Stimulated activated CD8-positive, alpha-beta memory T cell treated with anti-CD3 and anti-CD28 coated beads, Interleukin-2, amount 100 ng/mL, for 48 hours (primary cell): ENCODE results near the gene TMEM203.
"Not testable (repeated sequence)": the region's sequence is repeated elsewhere in the genome, so short reads cannot be mapped to it uniquely, and the experiment has no call there.

Experiments used
- DNase-seq, 2 donors: peaks; one replicate each; pipeline ENCODE4 v3.0.0-alpha.2; 2020; ENCODE audit warnings: low read depth in 2 of 2

Gene TMEM203

DNA sequence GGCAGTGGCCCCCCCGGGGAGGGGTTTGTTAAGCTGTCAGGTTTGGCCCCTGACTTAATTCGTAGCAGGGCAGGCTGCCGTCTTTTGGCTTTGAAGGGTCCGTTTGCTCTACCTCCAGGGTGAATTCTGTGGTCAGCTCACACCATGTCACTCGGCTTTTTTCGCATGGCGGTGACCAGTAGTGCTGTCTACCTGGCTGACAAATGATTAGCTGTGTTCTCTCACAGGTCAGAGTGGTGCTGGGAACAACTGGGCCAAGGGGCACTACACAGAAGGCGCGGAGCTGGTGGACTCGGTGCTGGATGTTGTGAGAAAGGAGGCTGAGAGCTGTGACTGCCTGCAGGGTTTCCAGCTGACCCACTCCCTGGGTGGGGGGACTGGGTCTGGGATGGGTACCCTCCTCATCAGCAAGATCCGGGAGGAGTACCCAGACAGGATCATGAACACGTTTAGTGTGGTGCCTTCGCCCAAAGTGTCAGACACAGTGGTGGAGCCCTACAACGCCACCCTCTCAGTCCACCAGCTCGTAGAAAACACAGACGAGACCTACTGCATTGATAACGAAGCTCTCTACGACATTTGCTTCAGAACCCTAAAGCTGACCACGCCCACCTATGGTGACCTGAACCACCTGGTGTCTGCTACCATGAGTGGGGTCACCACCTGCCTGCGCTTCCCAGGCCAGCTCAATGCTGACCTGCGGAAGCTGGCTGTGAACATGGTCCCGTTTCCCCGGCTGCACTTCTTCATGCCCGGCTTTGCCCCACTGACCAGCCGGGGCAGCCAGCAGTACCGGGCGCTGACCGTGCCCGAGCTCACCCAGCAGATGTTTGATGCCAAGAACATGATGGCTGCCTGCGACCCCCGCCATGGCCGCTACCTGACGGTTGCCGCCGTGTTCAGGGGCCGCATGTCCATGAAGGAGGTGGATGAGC lies 37.1 kb upstream of the TMEM203 start:
- DNase-seq = no peak

- peak; percentile 51 to 68 for DNase-seq
These were observed 36.2 kb upstream of the TMEM203 start for GRCh38 chr9:137241490-137242268.

- peak; percentile 92 to 95 for DNase-seq
These were observed 35.5 kb upstream of the TMEM203 start, which contains the start of gene TUBB4B for GRCh38 chr9:137240841-137241489. TSS of gene TUBB4B (plus strand) at chr9:137241287. CDS start at chr9:137241361, 74 bp downstream.

DNA sequence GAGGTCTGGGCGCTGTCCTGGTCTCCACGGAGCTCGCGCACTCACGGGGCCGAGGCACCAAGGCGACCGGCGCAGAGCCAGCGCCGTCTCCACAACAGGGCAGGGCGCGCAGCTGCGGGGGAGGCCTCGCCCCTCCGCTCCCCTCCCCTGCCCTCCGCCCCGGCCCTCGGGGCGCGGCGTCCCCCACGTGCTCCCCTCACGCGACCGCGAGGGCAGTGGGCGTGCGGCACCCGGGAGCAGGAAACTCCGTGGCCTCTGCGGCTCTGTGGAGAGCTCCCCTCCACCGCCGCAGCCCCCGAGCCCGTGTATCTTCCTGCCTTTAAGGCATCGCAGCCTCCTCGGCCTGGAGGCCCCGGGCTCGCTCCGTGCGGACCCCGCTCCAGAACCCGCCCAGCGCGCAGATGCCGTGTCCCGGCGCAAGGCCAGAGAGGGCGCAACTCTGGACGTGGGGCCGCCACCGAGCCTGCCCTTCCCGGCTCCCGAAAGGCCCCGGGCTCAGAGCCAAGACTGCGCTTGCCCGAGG lies 34.9 kb upstream of the TMEM203 start:
- peak; percentile 55 to 60 for DNase-seq

DNA sequence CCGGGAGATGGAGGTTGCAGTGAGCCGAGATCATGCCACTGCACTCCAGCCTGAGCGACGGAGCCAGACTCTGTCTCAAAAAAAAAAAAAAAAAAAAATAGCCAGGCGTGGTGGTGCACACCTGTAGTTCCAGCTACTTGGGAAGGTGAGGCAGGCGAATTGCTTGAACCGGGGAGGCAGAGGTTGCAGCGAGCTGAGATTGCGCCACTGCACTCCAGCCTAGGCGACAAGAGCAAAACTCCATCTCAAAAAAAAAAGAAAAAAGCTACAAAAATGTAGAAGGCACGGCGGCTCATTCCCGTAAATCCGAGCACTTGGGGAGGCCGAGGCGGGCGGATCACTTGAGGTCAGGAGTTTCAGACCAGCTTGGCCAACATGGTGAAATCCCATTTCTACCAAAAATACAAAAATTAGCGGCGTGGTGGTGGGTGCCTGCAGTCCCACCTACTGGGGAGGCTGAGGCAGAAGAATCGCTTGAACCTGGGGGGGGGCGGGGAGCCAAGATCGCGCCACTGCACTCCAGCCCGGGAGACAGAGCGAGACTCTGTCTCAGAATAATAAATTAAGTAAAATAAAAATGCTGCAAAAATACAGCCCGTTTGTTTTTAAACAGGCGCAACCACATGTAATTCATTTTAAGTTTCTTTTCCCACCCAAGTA lies 34.2 kb upstream of the TMEM203 start:
- DNase-seq = not testable (repeated sequence)

DNA sequence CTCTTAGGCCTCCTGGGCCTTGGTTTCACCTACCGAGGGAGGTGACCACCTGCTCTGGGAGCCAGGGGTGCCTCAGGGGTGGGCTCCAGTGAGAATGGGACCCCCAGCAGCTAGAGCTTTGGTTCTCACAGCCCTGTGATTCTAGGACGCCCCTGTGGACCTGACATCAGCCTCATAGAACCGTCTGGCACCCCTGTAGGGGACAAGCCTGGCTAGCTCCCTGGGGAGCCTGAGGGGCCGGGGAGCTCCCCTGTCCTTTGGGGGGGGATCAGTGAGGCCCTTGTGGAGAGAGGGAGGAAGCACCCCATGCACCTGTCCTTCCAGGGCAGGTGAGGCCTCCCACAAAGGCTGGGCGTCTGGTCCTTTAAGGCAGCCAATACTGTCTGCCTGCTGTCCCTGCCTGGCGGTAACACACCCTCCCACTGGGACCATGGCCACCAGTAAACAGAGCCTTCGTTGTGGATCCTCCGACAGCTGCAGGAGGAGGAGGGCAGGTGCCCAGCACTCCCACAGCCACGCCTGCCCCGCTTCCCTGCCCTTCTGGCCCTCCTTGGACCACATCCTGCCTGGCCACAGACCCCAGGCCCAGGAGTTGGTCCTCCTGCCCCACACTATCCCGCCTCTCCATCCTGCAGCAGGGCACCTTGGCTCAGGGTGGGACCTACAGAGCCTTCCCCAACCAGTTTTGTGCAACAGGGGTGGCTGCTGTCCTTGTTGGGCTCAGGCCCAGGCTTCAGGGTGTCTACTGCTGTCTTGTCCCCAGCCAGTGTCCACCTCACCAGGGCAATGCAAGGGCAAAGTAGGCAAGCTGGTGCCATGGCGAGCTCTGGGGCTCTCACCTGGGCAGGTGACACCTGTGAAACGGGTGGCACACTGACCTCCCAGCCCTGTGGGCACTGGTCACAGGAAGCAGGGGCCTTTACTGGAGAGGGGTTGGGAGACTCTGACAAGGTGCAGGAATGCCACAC lies 32.6 kb upstream of the TMEM203 start:
- DNase-seq = no peak

- no peak for DNase-seq
These were observed 31.5 kb upstream of the TMEM203 start for GRCh38 chr9:137236936-137237421.

GRCh38 chr9:137236238-137236935 lies 30.9 kb upstream of the TMEM203 start:
- peak; percentile 90 for DNase-seq

DNA sequence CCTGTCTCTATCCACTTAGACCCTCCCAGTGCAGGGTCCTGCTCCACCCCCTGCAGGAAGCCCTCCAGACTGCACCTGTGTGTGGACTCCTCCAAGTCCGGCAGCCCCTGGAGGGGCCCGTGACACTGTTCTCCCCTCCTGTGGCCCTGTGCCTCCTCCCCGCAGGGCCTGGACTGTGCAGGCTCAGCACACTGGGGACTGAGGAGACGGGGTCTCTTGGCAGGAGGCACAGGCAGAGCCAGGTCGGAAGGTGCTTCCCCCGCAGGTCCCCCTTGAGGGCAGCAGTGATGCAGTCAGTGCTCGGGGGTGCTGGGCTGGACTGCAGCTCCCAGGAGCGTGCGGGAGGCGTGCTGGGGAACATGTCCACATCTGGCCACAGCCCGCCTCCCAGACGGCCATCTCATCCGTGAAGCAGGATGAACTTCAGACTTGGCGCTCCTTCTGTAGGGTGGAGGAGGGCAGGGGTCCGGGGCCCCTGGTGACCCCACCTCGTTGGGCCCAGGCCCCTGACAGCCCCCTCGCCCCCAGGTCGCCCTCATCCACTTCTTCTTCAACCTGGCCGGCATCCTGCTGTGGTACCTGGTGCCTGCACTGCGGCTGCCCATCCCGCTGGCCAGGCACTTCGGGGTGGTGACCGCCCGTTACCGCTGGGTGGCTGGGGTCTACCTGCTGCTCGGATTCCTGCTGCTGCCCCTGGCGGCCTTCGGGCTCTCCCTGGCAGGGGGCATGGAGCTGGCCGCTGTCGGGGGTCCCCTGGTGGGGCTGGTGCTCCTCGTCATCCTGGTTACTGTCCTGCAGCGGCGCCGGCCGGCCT lies 30.2 kb upstream of the TMEM203 start:
- no peak for DNase-seq

DNA sequence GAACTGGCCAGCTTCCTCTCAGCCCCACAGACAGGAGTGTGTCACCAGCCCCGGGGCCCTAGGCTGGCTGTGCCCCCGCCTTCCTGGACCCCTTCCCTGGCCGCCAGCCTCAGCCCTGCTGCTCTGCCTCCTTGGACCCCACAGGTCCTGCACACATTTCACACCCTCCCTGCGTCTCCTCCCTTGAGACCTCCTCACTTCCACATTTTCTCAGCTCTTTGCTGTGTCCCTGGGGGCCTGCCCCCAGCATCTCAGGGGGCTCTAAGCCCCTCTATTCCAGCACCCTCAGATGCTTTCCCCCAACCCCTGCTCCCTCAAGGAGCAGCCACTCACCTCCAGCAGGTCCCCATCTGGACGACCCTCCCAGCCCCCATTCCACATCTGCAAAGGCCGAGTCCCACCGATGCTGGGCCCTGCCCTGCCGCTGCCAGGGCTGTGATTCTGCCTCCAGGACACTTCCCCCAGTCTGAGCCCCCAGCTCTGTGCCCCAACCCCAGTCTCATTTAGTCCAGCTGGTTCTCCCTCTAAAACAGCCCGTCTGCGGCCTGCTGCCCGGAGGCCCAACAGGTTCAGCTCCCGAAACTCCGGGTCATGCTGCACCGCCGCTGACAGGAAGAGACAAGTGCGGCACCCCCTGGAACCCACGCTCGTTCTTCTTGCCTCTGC lies 29.4 kb upstream of the TMEM203 start:
- DNase-seq = no peak

GRCh38 chr9:137234055-137234697 lies 28.7 kb upstream of the TMEM203 start:
- DNase-seq = no peak

DNA sequence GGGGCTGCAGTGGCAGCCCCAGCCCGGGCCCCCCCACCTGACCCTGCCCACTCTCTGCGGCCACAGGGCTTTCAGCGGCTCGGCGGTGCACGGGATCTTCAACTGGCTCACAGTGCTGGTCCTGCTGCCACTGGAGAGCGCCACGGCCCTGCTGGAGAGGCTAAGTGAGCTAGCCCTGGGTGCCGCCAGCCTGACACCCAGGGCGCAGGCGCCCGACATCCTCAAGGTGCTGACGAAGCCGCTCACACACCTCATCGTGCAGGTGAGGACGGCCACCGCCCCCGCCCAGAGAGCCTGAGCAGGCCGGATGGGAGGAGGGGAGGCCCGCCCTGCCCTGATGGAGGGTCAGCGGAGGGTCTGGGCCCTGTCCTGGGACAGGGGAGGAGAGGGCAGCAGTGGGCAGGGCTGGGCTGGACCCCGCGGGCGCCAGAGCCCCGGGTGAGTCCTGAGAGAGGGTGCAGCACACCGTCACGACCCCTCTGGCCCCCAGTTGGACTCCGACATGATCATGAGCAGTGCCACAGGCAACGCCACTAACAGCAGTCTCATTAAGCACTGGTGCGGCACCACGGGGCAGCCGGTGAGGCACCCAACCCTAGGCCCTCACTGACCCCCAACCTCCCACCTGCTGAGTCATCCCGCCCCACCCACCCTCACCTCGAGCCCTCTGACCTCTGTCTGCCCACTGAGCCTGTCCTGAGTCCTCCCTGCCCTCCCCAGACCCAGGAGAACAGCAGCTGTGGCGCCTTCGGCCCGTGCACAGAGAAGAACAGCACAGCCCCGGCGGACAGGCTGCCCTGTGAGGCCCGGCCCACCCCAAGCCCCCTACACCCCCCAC lies 27.9 kb upstream of the TMEM203 start:
- DNase-seq = no peak

- no peak for DNase-seq
These were observed 27.1 kb upstream of the TMEM203 start for GRCh38 chr9:137232510-137232909.

GRCh38 chr9:137232101-137232500 lies 26.7 kb upstream of the TMEM203 start:
- DNase-seq = no peak

DNA sequence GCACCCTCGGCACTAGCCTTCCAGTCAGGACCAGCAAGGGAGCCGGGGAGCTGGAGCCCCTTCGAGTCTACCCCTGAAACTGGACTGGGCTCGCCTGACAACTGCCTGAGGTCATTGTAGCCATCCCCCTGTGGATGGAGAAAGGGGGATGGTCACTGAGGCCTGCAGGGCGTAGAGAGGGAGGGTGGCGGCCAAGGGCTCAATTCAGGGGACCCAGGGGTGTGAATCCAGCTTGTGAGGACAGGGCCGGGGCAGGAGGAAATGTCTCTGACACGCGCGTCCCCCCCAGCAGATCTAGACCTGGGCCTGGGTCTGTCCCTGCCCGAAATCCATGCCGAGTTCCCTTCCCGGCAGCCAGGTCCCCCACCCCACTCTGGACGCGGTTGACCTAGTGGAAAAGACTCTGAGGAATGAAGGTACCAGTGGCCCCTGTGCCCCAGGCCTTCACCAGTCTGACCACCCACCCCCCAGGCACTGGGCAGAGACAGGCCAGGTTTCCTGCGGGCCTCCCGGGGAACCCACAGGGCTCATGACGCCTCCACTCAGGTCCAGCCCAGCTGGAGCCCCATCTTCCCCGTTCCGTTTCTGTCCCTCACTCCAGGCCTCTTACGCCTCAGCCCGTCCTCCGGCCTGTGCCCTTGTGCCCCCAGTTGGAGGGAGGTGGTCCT lies 26.1 kb upstream of the TMEM203 start:
- no peak for DNase-seq
